Left colon (tissue), 2 donors: ENCODE results near the gene WDR41. TPM values are rescaled to one million over a fixed set of nuclear protein-coding genes. Genes with fewer than 3 reads are reported as not detected.
A peak's percentile ranks its signal among the peaks of the same experiment; 100 is the strongest.

Experiments used
- ATAC-seq: fragments of 200-7000 bp; cut with Tn5 transposase; one replicate; pipeline ENCODE4 v1.9.1; 2020; ENCODE audit warnings: mild to moderate bottlenecking, moderate library complexity
- DNase-seq, 2 donors: peaks; one replicate each; pipeline ENCODE4 v3.0.0-alpha.2; 2020
- intact Hi-C, 2 donors: fragments of 100-400 bp; cut with DNase I in 1 of 2; cut with micrococcal nuclease in 1 of 2; formaldehyde crosslinking; loops; one replicate each; pipeline versions ENCODE4 v1.11.2 to v1.14.0; 2022; cut with DNase I, micrococcal nuclease
- total RNA-seq, 2 donors: library from RNA; stranded (reverse); fragmentation: NEBNext Ultra II Directional; extraction: Animal tissue kit (Norgen Biotek cat#: 25700); gene quantifications; one replicate each; pipeline ENCODE4 v1.2.1, GENCODE V29; 2021
- donor health status: DM: no; HTN: no; CAD: no.
- donor health status: DM: yes; HTN: yes; CAD: no.

The WDR41 gene
- total RNA-seq, 2 donors from 2014 or later, result 18.3 to 28.7 TPM

DNA sequence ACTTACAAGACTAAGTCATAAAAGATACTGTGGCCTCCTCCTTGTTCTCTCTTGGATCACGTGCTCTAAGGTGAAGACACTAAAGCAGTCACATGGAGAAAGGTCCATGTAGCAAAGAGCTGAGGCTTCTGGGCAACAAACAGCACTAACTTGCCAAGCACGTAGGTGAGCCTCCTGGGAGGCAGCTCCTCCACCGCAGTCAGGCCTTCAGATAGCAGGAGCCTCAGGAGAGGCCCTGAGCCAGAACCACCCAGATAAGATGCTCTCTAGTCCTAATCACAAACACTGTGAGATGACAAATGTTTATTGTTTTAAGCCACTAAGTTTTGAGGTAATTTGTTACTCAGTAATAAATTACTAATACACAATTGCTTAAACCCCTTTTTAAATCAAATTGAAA, 38.0 kb downstream of the WDR41 start:
- ATAC-seq, result no peak

DNA sequence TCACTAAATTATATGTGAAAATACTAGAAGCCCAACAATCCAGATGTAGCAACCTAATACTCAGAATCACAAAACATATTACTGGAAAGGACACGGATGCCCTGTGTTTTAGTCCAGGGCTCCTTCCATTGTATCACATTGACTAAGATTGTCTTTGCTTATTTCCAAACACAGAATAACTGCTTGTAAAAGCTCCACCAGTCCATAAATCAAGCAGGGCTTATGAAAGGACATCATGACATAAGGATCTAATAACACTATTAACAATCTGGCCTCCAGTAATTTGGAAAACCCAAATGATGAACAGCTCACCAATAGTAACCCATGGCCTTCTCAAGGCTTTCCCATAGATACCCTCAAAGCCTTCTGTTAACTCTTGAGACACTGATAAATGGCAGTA, 39.8 kb downstream of the WDR41 start:
- intact Hi-C loops, result no loop called here
- ATAC-seq, result no peak
- no peak for DNase-seq

More for the DNA sequence above, 38.0 kb downstream of the WDR41 start:
- intact Hi-C loops, result no loop called here
- no peak for DNase-seq

GRCh38 chr5:77449981-77450380, 42.1 kb downstream of the WDR41 start:
- DNase-seq, result no peak
- intact Hi-C loops, result no loop called here
- no peak for ATAC-seq

DNA sequence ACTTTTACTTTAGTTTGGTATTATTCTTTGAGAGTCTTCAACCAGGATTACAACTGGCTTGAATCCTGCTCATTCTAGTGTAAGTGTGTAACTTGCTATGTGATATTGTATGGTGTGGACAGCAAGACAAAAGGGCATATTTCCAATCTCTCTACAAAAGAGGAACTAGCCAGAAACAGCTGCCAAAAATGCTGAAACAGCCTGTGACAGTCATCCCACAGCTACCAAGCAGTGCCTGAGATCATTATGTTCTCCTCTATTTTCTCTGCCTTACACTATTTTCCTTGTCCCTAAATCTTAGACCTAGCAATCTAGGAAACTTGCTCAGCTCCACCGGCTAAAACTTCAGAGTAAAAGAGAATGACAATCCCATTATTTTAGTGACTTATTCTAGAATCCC, 42.8 kb downstream of the WDR41 start:
- no peak for DNase-seq
- no peak for ATAC-seq
- intact Hi-C loops, result no loop called here

GRCh38 chr5:77448831-77449230, 43.3 kb downstream of the WDR41 start:
- no peak for DNase-seq
- no peak for ATAC-seq
- intact Hi-C loops, result no loop called here

DNA sequence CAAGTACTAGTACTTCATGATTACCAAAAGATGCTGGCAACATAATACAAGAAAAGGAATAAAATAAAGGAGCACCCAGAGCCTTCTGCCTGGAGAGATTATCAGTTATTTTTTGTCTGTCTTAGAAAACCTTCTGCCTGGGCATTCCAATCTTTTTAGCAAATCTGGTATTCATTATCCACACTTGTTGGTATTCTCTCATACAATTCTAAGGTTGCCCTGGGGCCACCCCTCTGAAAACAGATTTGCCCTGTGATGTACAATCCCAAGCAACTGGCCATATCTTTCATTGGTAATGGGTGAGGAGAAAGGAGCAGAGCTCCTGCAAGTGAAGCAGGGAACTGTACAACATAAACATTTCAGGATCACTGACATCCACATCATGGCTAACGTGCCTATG, 47.8 kb downstream of the WDR41 start:
- intact Hi-C loops, result no loop called here
- DNase-seq (no peak), ATAC-seq (no peak)

- intact Hi-C loops, result no loop called here
- DNase-seq, result no peak
- ATAC-seq, result no peak
These were observed 48.4 kb downstream of the WDR41 start for GRCh38 chr5:77443670-77444069.

- DNase-seq (no peak), ATAC-seq (no peak)
- intact Hi-C loops, result loop anchor here in 1 of 2 donors (10.0 kb wide), 1 partner anchor 293 kb away; no protein-coding TSS in a partner anchor
These were observed 54.0 kb downstream of the WDR41 start for GRCh38 chr5:77438071-77438470.

- DNase-seq (no peak), ATAC-seq (peak; percentile 46)
- intact Hi-C loops, result loop anchor here in 1 of 2 donors (10.0 kb wide), 1 partner anchor 292 kb away; no protein-coding TSS in a partner anchor
These were observed 54.9 kb downstream of the WDR41 start for GRCh38 chr5:77437194-77437593.

DNA sequence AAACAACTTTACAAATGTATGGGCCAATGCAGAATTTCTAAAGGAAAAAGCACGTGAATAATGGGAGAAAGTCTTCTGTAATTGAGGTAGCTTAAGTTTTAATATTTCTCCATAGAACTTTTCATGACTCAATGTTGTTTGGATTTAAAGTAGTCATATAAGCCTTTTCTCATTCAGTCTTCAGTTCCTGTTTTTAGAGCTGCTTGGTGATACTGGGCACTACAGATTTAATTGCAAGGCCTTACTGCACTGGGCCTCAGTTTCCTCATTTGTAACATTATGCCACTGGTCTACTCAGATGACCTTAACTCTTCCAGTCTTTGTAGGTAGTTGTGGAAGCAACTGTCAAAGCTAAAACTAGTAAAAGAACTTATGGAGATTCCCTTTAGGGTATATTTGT, 60.4 kb downstream of the WDR41 start:
- no peak for DNase-seq
- no peak for ATAC-seq
- intact Hi-C loops, result loop anchor here in 1 of 2 donors (10.0 kb wide), 1 partner anchor 287 kb away; no protein-coding TSS in a partner anchor

DNA sequence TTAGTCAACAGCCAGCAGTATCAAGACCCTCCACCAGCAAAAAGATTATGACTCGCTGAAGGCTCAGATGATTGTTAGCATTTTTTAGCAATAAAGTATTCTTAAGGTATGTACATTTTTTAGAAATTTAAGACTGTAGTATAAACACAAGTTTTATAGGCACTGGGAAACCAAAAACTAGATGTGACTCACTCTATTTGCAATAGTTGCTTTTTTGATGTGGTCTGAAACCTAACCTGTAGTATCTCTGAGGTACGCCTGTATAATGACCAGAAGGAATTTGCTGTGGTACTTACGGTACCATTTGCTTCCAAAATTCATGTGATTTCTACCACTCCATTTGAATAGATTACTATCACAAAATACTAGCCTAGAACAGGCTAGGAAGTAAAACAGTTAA, 60.8 kb downstream of the WDR41 start:
- intact Hi-C loops, result loop anchor here in 1 of 2 donors (10.0 kb wide), 1 partner anchor 286 kb away; no protein-coding TSS in a partner anchor
- no peak for ATAC-seq

DNA sequence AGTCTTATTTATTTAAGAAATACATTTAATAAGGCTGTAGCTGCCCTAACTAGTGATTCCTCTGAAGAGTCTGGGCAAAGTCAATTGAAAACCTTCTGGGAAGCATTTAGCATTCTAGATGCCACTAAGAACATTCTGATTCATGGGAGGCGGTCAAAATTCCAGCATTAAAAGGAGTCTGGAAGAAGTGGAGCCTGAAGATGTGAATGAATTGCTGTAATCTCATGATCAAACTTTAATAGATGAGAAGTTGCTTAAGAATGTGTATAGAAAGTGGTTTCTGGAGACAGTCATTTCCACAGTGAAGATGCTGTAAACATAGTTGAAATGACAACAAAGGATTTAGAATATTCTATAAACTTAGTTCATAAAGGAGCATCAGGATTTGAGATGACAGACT, 61.4 kb downstream of the WDR41 start:
- intact Hi-C loops, result loop anchor here in 1 of 2 donors (10.0 kb wide), 1 partner anchor 286 kb away; no protein-coding TSS in a partner anchor
- DNase-seq (no peak), ATAC-seq (no peak)

More for the DNA sequence above, 60.8 kb downstream of the WDR41 start:
- DNase-seq, result no peak

GRCh38 chr5:77428526-77428925, 63.6 kb downstream of the WDR41 start:
- DNase-seq, result no peak
- intact Hi-C loops, result no loop called here
- ATAC-seq, result no peak

DNA sequence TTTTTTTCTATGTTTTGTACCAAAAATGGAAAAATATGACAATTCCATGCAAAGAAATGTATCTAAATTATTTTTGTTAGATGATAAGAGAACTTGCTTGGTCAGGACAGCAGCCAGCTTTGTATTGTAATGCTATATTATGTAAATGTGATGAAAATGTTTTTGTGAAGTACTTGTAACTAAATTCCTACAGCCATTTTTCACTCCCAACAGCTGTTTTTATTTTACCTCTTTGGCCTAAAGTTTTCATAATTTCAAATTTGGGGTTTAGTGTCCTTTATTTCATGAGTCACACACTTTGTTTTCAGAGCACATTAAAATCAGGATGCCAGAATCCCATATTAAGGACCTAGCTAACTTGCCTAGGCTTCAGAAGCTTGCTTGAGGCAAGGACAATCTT, 64.1 kb downstream of the WDR41 start:
- ATAC-seq (no peak), DNase-seq (no peak)
- intact Hi-C loops, result no loop called here

GRCh38 chr5:77426670-77427069, 65.4 kb downstream of the WDR41 start:
- intact Hi-C loops, result no loop called here
- DNase-seq (no peak), ATAC-seq (no peak)

DNA sequence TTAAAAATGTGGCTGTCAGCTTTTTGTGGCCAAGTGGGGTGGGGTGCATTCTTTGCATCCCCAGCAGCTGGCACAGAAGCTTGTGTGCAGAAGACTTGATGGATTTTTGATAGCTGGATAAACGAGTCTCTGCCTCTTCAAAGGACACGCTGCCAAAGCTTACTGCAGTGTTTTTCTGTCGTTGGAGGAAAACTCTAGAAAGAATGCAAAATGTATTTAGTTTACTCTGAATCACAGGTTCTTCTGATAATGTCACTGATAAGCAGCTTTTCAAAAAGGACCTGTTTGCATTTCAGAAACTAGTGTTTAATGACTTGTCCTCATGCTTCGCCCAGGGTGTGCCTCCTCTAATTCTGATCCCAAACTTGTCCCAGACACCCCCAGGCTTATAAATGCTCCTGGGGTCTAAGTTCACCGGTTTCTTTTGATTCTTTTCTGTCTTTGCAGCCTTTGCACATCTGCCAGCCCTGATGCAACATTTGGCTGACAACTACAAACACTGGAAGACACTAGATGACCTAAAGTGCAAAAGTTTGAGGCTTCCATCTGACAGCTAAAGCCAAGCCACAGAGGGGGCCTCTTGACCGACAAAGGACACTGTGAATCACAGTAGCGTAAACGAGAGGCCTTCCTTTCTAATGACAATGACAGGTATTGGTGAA, 66.0 kb downstream of the WDR41 start:
- intact Hi-C loops, result no loop called here
- ATAC-seq, result no peak
- no peak for DNase-seq

- DNase-seq (no peak), ATAC-seq (no peak)
- intact Hi-C loops, result no loop called here
These were observed 66.7 kb downstream of the WDR41 start for GRCh38 chr5:77425420-77425819.

DNA sequence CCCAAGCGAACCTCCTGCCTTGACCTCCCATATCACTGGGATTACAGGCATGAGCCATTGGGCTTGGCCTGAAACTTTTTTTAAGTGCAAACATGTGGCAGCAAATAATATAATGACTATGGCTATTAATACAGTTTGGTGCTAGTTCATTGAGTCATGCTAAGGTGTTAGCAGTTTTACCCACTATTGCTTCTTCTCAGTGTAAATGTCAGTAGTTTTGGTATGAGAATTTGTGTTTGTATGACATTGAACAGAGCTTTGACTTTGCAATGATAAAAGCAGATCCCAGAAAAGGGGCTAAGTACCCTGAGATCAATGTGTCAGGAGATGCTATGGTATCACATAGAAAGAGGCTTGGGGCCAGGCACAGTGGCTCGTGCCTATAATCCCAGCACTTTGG, 67.2 kb downstream of the WDR41 start:
- DNase-seq (no peak), ATAC-seq (no peak)
- intact Hi-C loops, result no loop called here

- intact Hi-C loops, result no loop called here
- DNase-seq, result no peak
- no peak for ATAC-seq
These were observed 68.9 kb downstream of the WDR41 start for GRCh38 chr5:77423022-77423750.

GRCh38 chr5:77420940-77421339, 71.2 kb downstream of the WDR41 start:
- ATAC-seq, result peak; percentile 66
- intact Hi-C loops, result no loop called here

More at GRCh38 chr5:77420940-77421339, 71.2 kb downstream of the WDR41 start:
- DNase-seq, result no peak
